ENCODE results near the gene HOXA1. TPM values are rescaled to one million over a fixed set of nuclear protein-coding genes. Genes with fewer than 3 reads are reported as not detected.

HOXA1 gene
- total RNA-seq, 1 donor from 2014 or later, result 2.5 TPM

DNA sequence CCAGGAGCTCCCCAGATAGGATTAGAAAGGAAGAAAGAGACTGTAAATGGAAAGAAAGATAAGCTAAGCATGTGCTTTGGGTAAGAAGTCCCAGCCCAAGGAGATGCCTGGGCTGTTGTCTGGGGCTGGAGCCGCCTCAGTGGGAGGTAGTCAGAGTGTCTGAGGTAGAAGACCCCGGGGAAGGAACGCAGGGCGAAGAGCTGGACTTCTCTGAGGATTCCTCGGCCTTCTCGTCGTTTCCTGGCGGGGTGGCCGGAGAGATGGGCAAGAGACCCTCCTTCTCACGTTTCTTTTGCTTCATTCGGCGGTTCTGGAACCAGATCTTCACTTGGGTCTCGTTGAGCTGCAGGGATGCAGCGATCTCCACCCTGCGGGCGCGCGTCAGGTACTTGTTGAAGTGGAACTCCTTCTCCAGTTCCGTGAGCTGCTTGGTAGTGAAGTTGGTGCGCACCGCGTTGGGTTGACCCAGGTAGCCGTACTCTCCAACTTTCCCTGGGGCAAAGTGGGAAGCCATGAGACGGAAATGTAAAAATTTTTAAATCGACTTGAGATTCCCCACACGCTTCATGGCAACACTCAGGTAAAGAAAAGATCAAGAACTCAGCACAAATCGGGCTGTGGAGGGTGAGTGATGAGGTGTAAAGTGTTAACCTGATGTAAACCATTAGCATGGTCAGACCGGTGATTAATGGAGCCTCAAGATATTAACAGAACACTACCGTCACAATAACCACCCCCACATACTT lies 1.3 kb downstream of the HOXA1 start:
- DNase-seq (ENCODE audit: extremely low read depth, low read depth, low spot score), result no peak

DNA sequence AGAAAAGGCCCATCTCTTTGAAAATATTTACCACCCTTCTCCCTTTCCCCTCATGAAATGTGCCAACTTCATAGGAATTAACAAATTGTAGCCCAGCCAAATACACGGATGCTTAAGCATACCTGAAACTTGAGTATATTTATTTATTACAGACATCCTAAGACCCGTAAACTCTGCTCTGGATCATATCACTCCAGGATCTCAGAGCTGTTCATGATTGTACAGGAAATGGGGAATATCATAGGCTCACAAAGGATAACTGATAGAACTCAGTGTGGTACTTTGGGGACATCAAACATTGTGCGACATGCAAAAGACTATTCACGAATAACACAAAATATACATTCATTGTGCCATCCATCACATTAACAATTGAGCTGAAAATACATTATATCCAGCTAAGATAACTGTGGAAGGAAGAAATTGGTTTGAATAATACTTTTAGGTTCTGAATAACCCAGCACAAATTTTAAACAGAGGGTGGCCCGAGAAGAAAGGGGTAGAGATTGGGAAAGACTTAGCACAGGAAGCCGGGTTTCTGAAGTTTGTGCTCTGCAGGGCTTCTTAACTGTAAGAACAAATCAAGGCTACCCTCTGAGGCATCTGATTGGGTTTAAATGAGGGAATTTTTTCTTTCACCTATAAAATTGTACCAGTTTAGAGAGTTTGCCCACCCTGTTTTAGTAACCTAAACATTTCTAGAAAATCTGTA lies 2.5 kb downstream of the HOXA1 start:
- DNase-seq (ENCODE audit: extremely low read depth, low read depth, low spot score), result no peak

DNA sequence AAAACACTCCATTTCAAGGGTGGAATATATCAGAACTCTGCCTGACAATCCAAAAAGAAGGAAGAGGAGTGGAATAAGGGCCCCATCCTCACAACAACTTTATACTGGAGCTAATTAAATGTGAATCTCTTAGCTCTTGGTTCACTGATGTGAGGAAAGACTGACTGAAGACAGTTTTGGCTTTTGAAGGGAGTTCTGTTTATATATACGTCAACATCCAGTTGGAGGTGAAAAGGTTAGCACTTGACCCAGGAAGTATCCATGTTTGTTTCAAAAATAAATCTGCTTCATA lies 3.0 kb downstream of the HOXA1 start:
- no peak for DNase-seq (ENCODE audit: extremely low read depth, low read depth, low spot score)

DNA sequence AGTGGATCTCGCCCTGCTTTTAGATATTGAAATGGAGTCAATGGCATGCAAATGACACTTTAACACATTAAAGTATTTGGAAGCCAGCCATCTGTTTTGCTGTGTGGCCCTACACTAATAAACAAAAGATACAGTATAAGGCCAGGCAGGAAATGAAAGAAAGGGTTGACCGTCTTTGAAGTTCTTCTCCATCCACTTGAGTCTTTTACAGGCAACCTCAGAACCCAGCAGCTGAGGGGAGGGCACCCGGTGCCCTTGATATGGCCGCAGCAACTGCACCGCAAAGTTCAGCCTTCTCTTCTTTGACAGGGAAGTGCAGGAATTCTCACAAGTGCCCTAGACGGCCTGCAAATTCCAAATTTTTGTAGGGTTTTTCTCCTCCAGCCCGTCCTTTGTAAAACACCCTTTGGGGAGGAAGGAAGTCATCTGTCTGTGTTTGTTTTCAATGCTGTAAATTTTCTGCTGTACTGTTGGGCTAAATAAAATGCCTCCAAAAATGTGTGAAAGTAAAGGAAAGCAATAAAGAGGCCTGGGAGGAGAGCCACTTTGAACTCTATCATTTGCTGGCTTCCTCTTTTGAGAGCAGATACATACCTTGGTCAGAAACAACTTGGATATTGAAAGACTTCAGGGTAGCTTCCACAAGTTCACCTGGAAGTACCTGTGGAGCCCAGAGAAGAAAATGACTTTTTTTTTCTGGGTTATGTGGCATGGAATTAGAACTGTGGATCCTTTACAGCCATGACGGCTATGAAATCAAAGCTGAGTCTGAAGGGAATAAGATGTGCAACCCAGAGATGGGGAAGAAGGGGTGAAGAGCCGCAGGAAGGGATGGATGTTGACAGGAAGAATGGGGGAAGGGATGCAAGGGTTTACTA lies 3.6 kb downstream of the HOXA1 start:
- no peak for DNase-seq (ENCODE audit: extremely low read depth, low read depth, low spot score)

DNA sequence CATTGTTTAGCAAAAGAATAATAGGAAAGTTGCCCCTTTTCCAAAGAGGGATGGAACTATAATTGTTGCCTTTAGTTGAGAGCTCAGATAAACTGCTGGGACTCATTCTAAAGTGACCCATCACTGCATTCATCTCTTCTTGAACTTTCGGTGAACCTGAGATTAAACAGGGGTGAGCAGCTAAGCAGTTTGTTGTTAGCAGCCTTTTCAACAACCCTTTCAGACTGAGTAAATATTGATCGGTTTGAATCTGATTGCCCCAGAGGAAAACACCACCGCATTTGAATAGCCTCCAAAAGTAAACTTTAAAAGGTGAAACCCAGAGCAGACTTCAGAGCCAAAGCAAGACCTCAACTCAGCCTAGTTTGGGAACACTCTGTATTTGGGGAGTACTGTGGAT lies 4.7 kb downstream of the HOXA1 start:
- no peak for DNase-seq (ENCODE audit: extremely low read depth, low read depth, low spot score)

DNA sequence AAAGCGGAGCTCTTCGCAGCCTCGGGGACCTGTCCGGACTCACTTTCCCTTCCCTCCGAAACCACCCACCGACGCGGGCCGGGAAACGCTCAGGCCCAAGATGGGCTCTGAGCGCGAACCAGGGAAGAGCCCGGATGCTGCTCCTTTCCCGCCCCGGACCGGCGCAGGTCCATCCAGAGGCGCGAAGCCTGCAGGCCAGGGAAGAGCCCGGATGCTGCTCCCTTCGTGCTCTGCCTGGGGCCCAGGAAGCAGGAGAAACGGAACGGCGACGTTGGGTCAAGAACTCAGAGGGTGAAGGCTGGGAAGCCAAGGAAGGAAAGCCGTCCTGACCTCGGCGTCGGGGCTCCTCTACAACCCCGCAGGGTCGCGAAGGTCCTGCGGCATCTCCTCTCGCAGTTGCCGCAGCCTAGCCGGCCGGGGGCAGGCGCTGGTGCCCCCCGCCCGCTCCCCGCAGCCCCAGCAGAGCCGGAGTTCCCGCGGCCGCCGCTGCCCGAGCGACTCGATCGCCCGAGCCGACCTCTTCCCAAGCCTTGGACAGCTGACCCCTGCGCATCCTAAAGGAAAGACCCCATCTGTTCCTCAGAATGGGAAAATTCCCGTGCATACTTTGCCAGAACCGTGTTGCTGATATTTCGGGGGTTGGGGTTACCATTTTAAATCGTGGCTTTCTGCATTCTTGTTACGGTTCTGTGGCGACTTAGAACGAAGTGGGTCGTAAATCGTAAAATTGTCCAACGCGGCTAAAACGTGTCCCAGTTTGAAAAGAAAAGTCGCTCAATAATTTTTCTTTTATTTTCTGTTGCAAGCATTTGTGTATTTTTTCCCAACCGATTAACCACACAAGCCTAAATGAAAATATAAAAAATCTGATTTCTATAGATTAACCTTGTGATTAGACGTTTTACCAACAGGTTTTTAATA lies 7.5 kb downstream of the HOXA1 start:
- DNase-seq (ENCODE audit: extremely low read depth, low read depth, low spot score), result no peak

DNA sequence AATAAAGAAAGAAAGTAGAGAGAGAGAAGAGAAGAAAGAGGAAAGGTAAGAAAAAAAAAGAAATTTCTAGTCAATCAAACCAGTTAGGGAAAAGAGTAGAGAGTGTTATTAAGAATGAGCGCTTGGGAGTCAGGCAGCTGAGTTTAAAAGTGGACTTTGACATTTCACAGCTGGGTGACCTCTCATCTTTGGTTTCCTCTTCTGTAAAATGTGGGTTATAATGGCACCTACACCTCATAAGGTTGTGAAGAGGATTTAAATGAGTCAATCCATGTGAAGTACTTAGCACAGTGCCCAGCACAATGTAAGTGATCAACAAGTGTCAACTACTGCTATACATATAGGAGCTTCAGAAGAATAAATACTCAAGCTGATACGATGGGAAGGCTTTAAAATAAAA lies 12.2 kb downstream of the HOXA1 start:
- no peak for DNase-seq (ENCODE audit: extremely low read depth, low read depth, low spot score)

DNA sequence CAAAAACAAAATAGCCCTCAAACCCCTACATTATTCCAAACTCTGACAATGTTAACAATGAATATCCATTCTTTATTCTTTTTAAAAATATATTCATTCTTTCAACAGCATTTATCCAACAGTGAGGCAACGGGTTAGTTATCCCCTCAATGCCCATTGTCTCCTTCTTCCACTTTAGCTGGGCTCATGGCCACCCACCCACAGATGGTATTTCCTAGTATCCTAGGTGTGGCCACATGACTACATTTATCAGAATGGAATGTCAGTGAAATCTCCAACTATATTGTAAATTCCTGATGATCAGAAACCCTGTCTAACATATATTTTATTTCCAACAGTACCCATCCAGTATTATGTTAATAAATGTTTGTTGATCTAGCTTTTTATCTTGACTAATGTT lies 13.6 kb downstream of the HOXA1 start:
- no peak for DNase-seq (ENCODE audit: extremely low read depth, low read depth, low spot score)

DNA sequence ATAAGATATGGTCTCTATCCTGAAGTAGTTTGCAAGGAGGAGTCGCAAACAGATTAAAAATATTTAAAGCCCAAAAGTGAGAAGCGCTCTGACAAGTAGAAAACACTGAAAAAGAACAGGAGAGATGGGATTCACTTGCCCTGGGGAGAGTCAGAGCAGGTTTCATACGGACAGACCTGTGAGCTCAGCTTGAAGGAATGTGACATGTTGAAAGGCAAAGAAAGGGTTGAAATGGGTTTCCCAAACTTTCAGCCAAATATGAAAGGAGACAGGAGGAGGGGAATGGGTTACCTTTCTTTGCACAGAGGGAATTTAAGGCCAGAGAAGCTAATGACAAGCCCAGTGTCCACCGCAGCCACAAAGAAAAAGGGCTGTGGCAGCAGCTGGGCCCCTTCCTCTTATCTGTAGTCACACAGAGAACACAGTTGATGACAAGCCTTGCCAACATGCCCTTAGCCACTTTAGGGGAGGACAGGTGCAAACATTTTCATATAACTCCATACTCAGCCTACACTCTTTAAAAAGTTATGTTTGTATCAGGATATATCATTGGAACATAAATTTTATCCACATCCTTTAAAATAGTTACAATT lies 14.9 kb downstream of the HOXA1 start:
- DNase-seq (ENCODE audit: extremely low read depth, low read depth, low spot score), result no peak

DNA sequence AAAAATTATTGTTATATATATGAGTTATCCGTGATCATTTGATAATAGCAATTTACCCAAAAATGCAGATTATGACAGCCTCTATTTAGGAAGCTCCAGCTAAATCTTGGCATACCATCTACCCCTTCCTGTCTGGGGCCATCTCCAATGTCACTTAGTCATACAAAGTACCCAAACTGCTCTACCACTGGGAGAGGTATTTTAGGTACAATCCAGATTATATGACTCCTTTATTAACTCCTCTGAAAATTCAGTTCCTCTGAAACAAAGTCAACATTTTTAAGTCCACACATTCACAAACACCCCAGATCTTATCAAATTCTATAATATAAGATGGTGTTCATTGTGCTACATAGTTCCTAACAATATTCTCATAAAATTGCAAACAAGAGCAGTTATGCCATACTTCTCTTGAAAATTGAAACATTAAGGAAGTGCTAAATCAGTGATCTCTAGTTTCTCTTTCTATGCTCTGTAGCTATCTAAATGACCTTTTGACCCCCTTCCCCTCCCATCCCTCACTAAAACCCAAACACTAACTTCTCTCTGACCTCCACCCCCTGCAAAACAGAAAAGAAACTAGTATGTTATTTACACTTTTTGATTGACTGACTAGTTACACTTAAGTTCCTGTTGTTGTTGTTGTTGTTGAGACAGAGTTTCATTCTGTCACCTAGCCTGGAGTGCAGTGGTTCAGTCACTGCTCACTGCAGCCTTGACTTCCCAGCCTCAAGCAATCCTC lies 16.4 kb downstream of the HOXA1 start:
- DNase-seq (ENCODE audit: extremely low read depth, low read depth, low spot score), result no peak

DNA sequence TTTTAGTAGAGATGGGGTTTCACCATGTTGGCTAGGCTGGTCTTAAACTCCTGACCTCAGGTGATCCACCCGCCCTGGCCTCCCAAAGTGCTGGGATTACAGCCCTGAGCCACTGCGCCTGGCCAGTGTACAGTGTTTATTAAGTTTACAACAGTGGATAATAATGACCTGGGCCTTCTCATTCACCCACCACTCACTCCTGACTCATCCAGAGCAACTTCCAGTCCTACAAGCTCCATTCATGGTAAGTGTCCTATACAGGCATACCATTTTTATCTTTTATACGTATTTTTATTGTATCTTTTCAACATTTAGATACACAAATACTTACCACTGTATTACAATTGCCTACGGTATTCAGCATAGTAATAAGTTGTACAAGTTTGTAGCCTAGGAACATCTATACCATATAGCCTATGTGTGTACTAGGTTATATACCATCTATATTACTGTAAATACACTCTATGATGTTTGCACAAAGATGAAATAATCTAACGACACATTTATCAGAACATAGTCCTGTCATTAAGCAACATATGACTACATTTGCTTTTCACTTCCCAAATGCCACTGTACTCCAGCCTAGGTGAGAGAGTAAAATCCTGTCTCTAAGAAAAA lies 17.1 kb downstream of the HOXA1 start:
- DNase-seq (ENCODE audit: extremely low read depth, low read depth, low spot score), result no peak

DNA sequence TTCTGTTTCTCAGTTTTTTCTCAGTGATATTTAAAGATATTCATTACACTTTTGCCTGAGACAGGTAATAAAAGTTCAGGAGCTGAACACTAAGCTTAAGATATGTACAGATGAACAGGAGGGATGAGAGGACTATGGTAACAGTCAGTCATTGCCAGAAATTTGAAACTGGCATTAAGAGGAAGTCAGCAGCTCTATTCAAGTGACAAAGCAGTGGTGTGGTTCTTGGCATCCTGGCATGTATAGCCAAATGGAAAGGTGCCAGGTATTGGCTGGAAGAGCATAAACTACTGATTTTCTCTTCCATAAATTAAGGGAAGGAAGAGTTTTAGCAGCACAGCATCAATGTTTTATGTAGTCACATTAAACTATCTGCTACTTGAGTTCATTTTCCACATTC lies 22.7 kb downstream of the HOXA1 start:
- DNase-seq (ENCODE audit: extremely low read depth, low read depth, low spot score), result no peak

DNA sequence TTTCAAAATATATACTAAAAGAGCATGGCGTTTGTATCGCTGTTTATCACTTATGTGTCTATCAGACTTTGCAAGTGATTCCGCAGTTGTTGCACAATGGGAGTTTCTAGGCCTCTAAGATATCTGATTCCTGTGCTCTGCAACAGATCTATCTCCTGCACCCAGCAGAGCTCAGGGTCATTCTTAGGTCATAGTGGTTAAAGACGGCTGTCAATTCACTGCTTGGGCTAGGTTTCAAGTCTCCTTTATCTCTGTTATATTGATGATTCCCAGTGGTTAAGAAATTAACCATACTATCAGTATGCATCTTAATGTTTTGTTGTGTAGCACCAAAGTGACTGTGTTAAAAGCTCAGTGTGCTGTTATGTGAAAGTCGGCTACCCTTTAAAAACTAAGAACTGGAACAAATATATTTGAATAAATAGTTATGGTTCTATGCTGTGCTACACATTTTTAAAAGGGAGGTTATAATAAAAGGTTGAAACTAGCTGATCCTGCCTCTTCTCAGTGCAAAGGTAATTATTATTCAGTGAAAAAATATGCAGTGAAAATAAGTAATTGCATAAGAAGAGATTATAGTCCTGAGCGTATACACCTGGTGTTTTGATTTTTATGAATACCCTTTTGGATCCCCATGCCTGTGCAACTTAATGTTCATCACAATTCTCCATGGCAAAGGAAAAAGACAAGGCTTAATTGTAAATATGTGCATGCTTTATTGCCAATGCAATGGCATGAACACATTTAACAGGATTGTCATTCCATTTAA lies 24.0 kb downstream of the HOXA1 start:
- no peak for DNase-seq (ENCODE audit: extremely low read depth, low read depth, low spot score)

DNA sequence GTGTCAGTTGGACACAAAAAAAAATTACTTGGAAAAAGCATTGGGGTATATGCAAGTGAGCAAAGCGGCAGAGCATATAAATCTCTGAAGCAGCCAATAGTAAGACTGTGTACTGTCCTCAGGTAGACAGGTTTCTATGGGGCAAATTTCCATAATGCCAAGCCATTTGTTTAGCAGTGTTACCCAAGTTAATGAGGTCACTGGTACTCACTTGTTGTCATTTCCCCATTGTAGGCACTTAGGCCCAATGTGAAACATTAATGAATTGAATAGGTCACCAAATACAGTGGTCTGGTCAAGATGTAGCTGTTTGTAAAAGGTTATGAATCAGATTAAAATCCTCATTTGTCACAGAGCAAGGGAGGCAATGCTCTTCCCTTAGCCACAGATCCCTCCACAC lies 27.5 kb downstream of the HOXA1 start:
- no peak for DNase-seq (ENCODE audit: extremely low read depth, low read depth, low spot score)

DNA sequence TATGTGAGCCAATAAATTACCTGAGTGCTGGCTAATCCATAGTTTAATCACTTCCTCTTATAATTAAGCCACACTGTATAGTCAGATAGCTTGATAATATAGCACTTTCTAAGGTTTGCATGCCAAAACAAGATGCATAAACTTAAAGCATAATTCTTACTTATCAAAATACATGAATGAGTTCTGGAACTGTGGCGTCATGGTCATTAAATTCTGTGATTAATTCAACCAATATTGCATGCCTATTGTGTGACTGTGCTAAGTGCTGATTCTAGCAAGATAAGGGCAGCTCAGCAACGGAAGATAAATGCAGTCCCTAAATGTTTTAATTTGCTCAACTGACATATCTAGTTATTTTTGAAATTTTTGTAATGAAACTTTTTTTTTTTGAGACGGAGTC lies 29.7 kb downstream of the HOXA1 start:
- peak; percentile 23 for DNase-seq (ENCODE audit: extremely low read depth, low read depth, low spot score)

DNA sequence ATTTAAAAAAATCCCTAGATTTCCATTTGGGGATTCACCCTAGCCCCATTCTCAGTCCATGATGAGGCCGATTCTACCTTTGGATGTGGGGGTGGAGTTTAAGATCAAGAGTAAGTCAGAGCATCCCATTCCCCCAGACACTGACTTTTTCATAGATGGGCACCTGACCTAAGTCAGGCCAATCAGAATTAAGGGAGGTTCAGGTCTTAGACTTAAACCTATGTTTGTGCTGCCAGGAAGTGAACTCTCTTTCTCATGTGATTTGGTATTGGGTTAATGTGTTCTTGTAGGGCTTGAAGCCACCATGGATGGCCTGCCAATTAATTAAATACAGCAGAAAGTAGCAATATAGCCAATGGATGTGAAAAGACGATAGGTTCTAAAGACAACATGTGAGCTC lies 30.1 kb downstream of the HOXA1 start:
- no peak for DNase-seq (ENCODE audit: extremely low read depth, low read depth, low spot score)

DNA sequence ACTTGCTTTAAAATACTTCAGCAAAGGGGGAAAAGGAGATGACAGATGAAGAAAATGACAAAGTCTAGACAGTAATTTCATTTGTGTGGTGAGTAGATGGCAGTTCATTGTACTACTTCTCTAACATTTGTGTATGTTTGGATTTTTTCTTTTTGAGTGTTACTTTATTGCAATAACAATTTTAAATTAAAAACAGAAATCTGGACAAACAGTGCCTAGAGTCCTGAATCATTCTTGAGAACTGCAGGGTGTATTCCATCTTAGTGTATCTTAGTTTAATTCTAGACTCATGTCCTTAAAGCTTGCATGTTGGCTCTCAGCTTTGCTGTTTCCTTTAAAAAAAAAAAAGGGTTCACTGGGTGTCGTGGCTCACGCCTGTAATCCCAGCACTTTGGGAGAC lies 31.1 kb downstream of the HOXA1 start:
- no peak for DNase-seq (ENCODE audit: extremely low read depth, low read depth, low spot score)

DNA sequence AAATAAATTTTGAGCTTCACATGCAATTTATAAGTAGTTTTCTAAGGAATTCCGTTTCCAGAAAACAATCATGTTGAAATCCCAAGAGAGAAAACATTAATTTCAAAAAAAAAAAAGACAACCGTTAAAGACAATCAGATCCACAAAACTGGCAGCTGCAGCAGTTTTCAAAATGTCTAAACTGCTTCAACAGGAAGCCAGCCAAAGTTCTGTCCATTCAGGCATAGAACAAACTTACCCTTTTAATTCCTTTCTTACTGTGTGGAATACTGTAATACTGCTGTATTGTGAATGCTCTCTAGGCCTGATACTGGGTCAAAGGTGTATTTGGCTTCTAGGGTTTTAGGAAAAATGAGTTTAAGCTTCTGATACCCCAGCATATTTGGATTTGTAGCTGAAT lies 31.6 kb downstream of the HOXA1 start:
- DNase-seq (ENCODE audit: extremely low read depth, low read depth, low spot score), result no peak

All from glomerular endothelial cell (primary cell).